Head of caudate nucleus (tissue), 42 donors: ENCODE data around the gene LIMS1.
"Not testable (repeated sequence)": the region's sequence is repeated elsewhere in the genome, so short reads cannot be mapped to it uniquely, and the experiment has no call there.

ENCODE experiments used
- DNase-seq, 42 donors: peaks; one replicate each; pipeline versions ENCODE4 v3.0.0 to v3.0.0-alpha.2; 2020 to 2021; ENCODE audit warnings: mixed read lengths in 7 of 42
- intact Hi-C: fragments of 100-400 bp; cut with DNase I; formaldehyde crosslinking; loops from one replicate; pipeline ENCODE4 v1.15.0; 2022

The LIMS1 gene

GRCh38 chr2:108676522-108676921, 142.3 kb downstream of the LIMS1 start:
- intact Hi-C loops, DNase-seq: not testable (repeated sequence)

GRCh38 chr2:108677239-108677744, 143.0 kb downstream of the LIMS1 start:
- intact Hi-C loops, DNase-seq: not testable (repeated sequence)

GRCh38 chr2:108678198-108678651, 144.0 kb downstream of the LIMS1 start:
- DNase-seq, intact Hi-C loops: not testable (repeated sequence)

GRCh38 chr2:108680805-108681204, 146.5 kb downstream of the LIMS1 start:
- intact Hi-C loops, DNase-seq: not testable (repeated sequence)

- DNase-seq, intact Hi-C loops: not testable (repeated sequence)
Measured at GRCh38 chr2:108688818-108689756, 154.8 kb downstream of the LIMS1 start.

GRCh38 chr2:108690001-108690400, 155.7 kb downstream of the LIMS1 start:
- intact Hi-C loops: not testable (repeated sequence)
- peak in 1 of 42 donors; percentile 6 for DNase-seq

- intact Hi-C loops: no loop called here
- no peak for DNase-seq
Measured at GRCh38 chr2:108691447-108691846, 157.2 kb downstream of the LIMS1 start.

- no peak for DNase-seq
- intact Hi-C loops: no loop called here
Measured at GRCh38 chr2:108701208-108701607, 166.9 kb downstream of the LIMS1 start.

- intact Hi-C loops: no loop called here
- no peak for DNase-seq
Measured at GRCh38 chr2:108701806-108702205, 167.5 kb downstream of the LIMS1 start.

- intact Hi-C loops: no loop called here
- DNase-seq: no peak
Measured at GRCh38 chr2:108704871-108705270, 170.6 kb downstream of the LIMS1 start.

GRCh38 chr2:108707300-108707699, 173.0 kb downstream of the LIMS1 start:
- no peak for DNase-seq
- intact Hi-C loops: no loop called here

GRCh38 chr2:108716971-108717370, 182.7 kb downstream of the LIMS1 start:
- intact Hi-C loops, DNase-seq: not testable (repeated sequence)

- intact Hi-C loops: no loop called here
- DNase-seq: peak; percentile 87 to 98 (median 95)
Measured at GRCh38 chr2:108719149-108720044, 185.1 kb downstream of the LIMS1 start, which contains the start of gene RANBP2. TSS of gene RANBP2 (plus strand) at chr2:108719482. CDS start at chr2:108719607, 125 bp downstream.

- intact Hi-C loops, DNase-seq: not testable (repeated sequence)
Measured at GRCh38 chr2:108726048-108726447, 191.8 kb downstream of the LIMS1 start.

- intact Hi-C loops: not testable (repeated sequence)
Measured at GRCh38 chr2:108734656-108735055, 200.4 kb downstream of the LIMS1 start.

More at GRCh38 chr2:108734656-108735055, 200.4 kb downstream of the LIMS1 start:
- not testable (repeated sequence) for DNase-seq
